HG03066 (cell line): ENCODE measurements around the gene PHF20.
"Not testable (repeated sequence)": the region's sequence is repeated elsewhere in the genome, so short reads cannot be mapped to it uniquely, and the experiment has no call there.

Experiments used
- ATAC-seq: cut with Tn5 transposase; IDR thresholded peaks from one replicate; pipeline ENCODE4 v1.9.1; 2021; ENCODE audit warnings: low read depth; ENCODE audit not compliant: unreplicated experiment

Gene PHF20

GRCh38 chr20:35738410-35739179 lies 33.2 kb upstream of the PHF20 start:
- no peak for ATAC-seq

GRCh38 chr20:35739294-35740163 lies 32.3 kb upstream of the PHF20 start:
- ATAC-seq = no peak

- ATAC-seq = peak; percentile 89
Observed at GRCh38 chr20:35741892-35742740, 29.7 kb upstream of the PHF20 start, which contains the start of gene RBM39. RBM39 (minus strand) TSS chr20:35742260; CDS start chr20:35740874, 1,386 bp downstream.

GRCh38 chr20:35742741-35743523 lies 28.9 kb upstream of the PHF20 start:
- no peak for ATAC-seq

GRCh38 chr20:35743693-35744491 lies 27.9 kb upstream of the PHF20 start:
- ATAC-seq = no peak

GRCh38 chr20:35744492-35744841 lies 27.3 kb upstream of the PHF20 start:
- ATAC-seq = not testable (repeated sequence)

GRCh38 chr20:35750611-35751010 lies 21.2 kb upstream of the PHF20 start:
- no peak for ATAC-seq

- ATAC-seq = no peak
Observed at GRCh38 chr20:35756404-35756803, 15.4 kb upstream of the PHF20 start.

GRCh38 chr20:35757098-35757705 lies 14.6 kb upstream of the PHF20 start:
- no peak for ATAC-seq

GRCh38 chr20:35761548-35761947 lies 10.3 kb upstream of the PHF20 start:
- ATAC-seq = not testable (repeated sequence)

GRCh38 chr20:35762461-35762860 lies 9.4 kb upstream of the PHF20 start:
- ATAC-seq = no peak

- not testable (repeated sequence) for ATAC-seq
Observed at GRCh38 chr20:35764936-35765335, 6.9 kb upstream of the PHF20 start.

GRCh38 chr20:35766843-35767242 lies 5.0 kb upstream of the PHF20 start:
- no peak for ATAC-seq

GRCh38 chr20:35767683-35768481 lies 3.9 kb upstream of the PHF20 start:
- peak; percentile 45 for ATAC-seq

- no peak for ATAC-seq
Observed at GRCh38 chr20:35768731-35769664, 2.8 kb upstream of the PHF20 start.

GRCh38 chr20:35771367-35771688 lies 487 bp upstream of the PHF20 start:
- no peak for ATAC-seq

- no peak for ATAC-seq
Observed at GRCh38 chr20:35772563-35773058, 796 bp downstream of the PHF20 start.
